ENCODE results near the gene CENPN.

Gene CENPN

DNA sequence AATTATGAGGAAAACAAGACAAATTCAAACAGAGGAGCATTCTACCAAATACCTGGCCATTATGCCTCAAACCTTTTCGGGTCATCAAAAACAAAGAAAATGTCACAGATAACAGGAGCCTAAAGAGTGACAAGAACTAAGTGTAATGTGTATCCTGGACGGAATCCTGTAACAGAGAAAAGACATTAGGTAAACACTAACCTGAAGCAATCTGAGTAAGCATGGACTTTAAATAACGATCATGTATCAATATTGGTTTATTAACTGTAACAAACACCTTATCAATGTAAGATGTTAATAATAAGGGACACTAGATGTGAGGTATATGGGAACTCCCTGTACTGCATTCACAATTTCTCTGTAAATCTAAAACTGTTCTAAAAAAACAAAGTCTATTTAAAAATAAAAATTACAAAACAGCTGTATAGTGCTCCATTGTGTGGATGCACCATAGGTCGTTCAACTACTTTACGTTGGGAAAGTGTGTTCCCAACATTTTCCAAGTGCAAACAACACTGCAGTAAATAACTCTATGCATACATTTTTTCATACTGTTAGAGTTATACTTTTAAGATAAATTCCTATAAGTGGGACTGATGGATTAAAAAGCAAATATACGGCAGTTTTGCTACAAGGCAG, 15.1 kb upstream of the CENPN start:
- DNase-seq (ENCODE audit: low read depth in 2 of 2): no peak

DNA sequence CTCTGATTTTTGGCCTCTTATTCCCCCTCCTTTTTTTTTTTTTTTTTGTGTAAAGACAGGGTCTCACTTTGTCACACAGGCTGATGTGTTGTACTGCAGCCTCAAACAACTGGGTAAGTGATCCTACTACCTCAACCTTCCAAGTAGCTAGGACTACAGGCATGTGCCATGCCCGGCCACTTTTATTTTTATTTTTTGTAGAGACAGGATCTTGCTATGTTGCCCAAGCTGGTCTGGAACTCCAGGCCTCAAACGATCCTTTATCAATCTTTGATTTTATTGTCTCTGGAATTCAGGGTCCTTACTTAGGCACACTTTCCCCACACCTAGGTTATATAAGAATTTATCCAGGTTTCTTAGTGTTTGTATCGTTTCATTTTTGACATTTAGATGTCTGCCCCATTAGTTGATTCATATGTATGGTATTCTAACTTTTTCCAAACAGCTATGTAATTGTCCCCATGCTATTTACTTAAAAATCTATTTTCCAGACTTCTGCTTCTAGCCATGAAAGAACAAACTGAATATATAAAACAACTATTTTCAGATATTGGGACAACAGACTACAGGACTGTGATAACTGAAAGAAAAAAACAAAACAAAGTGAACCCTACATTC, 14.2 kb upstream of the CENPN start:
- no peak for DNase-seq (ENCODE audit: low read depth in 2 of 2)

DNA sequence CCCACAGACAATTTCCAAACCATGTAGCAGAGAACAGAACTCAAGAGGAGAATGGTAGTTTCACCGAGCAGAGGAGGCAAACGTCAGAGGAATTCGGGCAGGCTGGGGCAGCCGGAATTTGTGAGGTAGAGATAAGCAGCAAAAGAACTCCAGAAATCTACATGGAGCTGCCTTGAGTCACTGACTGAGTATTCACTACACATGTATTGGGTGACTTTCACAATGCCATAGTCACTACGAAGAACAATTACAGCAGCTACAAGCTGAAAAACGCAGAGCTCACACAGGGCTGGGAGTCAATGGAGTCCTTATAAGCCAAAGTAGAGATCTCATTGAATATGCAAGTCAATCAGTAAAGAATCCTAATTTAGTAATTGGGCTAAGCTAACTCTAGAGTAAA, 13.7 kb upstream of the CENPN start:
- DNase-seq (ENCODE audit: low read depth in 2 of 2): no peak

DNA sequence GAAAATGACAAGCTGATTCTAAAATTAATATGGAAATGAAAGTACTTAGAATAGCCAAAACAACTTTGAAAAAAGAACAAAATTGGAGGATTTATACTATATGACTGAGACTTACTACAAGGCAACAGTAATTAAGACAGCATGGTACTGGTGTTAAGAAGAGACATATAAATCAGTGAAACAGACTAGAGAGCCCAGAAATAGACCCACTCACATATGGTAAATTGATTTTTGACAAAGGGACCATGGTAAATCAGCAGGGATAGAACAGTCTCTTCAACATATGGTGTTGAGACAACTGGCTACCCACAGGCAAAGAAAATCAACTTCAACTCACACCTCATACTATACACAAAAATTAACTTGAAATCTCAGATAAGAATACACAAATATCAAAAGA, 13.2 kb upstream of the CENPN start:
- DNase-seq (ENCODE audit: low read depth in 2 of 2): no peak

DNA sequence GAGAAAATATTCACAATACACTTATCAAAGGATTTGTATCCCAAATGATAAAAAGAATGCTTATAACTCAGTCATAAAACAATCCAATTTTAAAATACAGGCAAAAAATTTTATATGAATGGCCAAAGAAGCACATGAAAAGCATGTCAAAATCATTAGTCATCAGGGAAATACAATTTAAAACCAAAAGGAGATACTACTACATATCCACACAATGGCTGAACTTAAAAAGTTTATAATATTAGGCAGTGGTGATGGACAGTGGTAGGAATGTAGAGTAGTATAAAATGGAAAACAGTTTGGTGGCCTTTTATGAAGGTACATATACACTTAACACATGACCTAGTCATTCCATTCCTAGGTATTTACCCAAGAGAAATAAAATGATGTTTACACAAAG, 12.6 kb upstream of the CENPN start:
- DNase-seq (ENCODE audit: low read depth in 2 of 2): no peak

DNA sequence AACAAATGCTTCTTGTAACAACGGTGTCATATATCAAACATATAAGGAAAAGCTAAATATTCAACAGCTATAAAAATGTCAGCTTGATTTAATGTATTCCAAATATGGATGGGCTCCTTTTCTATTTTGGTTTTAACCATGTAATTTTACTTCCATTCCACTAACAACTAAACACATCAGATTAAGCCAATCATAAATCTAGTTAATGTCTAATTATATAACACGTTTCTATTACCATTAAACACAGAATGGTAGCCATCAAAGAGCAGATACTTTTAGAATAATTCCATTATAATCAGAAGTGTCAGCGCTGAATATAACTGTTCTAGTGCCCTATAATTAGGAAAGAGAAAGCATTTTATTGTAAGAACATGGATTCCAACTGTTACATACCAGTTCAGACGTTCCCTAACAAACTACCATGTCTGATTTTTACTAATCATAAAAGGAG, 10.3 kb upstream of the CENPN start:
- no peak for DNase-seq (ENCODE audit: low read depth in 2 of 2)

DNA sequence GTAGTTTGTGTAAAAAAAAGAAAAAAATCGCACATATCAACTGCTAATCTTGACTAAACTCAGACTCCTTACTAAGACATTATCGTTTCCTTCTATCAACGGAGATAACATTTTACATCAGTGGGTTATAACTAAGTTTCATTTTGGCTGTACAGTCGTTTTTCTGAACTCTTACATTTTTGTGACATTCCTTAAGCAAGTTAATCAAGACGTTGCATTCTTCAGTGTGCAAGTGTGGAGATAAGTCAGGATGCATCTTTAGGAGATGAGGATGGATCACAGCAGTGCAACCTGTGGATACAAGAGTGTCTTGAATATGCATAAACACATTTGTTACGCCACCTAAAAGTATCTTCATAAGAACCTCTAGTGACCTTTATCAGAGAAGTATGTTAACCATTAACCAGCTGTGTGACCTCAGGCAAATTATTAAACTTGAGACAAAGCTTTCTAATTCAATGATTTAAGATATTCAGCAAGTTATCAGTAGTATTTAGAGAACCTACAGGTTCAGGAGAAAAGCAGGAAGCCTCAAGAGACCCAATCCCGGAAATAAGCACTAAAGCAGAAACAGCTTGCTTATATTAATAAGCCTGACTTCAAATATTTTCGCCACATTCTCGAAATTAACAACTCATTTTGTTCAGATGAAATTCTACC, 9.7 kb upstream of the CENPN start:
- no peak for DNase-seq (ENCODE audit: low read depth in 2 of 2)

DNA sequence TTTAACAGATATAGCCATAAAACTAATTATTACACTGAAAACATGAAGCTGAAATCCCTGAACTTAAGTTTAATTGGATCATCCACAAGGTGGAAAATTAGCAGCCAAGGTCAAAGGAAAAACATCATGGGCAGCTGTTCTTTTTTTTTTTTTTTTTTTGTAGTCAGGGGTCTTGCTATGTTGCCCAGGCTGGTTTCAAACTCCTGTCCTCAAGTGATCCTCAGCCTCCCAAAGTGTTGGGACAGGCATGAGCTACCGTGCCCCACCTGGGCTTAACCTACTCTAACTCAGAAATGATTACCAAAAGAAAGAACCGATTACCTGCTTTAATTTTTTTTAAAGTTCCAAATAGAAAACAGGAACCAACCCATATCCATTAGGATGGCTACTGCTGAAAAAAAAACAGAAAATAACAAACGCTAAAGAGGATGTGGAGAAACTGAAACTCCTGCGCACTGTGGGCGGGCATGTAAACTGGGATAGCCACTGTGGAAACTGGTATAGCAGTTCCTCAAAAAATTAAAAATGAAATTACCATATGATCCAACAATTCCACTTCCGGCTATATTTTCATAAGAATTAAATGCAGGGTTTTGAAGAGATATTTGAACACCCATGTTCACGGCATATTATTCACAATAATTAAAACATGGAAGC, 8.9 kb upstream of the CENPN start:
- DNase-seq (ENCODE audit: low read depth in 2 of 2): no peak

DNA sequence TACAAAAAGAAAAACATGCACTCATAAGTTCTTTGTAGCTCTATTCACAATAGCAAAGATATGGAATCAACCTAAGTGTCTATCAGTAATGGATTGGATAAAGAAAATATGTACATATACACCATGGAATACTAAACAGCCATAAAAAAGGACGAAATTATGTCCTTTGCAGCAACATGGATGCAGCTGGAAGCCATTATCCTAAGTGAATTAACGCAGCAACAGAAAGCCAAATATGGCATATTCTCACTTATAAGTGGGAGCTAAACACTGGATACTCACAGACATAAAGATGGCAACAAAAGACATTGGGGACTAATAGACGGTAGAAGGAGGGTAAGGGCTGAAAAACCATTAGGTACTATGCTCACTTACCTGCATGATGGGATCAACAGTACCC, 6.1 kb upstream of the CENPN start:
- DNase-seq (ENCODE audit: low read depth in 2 of 2): no peak

DNA sequence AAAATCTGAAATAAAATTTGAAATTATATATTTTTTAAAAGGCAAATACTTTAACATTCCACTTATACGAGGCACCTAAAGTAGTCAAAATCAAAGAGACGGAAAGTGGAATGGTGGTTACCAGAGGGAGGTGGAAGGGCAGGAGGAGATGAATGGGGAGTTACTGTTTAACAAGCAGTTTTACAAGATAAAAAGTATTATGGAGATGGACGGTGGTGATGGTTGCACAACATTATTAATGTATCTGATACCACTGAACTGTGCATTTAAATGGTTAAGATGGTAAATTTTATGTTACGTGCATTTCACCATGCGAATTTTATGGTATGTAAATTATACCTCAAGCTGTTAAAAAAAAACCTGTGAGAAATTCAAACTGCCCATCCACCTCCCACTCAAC, 5.7 kb upstream of the CENPN start:
- DNase-seq (ENCODE audit: low read depth in 2 of 2): no peak

DNA sequence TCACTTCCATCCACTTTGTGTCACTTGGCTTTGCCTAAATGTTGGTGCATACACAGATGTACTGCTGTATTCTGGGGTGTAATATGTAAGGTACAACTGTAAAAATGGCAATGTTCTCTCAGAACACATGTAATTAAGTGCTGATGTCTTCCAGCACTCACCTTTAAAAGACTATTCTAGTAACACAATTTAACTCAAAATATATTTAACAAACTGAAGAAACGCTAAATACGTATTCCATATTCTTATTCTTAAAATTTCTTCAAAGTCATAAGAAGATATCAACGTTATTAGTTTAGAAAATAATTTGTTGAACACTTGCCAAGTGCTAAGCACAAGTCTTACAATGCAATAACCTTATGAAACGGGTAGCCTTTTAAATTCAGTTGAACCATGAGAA, 4.0 kb upstream of the CENPN start:
- no peak for DNase-seq (ENCODE audit: low read depth in 2 of 2)

DNA sequence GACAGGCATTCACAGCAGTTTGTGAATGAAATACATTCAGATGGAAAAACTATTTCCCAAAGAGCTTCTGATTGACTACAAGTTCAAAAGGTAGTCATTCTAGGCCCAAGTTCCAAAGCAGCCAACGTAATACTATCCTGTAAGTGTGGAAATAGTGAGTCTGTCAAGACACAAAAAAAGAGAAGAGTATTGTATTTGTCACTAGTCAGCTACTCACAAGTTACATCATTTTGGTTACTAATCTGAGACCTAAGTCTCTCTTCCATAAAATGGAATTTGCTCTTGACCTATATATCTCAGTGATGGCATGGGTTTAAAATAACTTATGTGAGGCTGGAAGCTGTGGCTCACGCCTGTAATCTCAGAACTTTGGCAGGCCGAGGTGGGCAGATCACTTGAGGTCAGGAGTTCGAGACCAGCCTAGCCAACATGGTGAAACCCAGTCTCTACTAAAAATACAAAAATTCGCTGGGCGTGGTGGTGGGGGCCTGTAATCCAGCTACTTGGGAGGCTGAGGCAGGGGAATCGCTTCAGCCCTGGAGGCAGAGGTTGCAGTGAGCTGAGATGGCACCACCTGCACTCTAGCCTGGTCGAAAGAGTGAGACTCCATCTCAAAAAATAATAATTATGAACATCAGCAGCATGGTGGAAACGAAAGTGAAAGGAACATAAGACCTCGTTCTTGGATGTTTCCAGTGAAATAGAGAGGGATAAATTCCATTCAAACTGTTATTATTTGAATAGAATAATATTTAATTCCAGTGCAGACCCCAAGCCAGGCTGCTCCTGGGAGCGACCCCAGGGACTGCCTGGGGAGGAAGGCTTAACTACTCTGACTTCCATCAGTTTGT, 3.2 kb upstream of the CENPN start:
- no peak for DNase-seq (ENCODE audit: low read depth in 2 of 2)

DNA sequence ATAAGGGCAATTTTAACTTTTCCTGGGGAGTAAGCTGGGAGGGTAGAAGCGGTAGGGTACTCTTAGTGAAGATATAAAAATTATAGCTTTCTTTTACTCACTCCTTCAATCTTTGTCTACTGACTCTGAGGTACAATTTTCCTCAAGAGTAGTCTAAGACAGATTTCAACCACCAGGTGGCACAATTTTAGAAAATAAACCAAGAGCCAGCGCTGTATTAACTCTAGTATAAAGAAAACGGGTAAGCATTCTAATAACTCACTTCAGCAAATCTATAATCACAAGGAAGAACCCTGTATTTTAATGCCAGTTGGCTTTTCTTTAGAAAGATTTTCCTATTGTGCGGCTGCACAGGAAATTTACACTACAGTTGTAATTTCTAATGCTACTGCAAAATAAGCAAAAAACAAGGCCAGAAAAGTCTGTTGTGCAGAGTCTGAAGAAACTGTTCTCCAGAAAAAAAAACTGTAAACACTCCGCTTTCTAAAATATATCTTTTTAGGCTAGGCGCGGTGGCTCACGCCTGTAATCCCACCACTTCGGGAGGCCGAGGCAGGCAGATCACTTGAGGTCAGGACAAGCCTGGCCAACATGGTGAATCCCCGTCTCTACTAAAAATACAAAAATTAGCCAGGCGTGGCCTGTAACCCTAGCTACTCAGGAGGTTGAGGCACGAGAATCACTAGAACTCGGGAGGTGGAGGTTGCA, 2.2 kb upstream of the CENPN start:
- DNase-seq (ENCODE audit: low read depth in 2 of 2): no peak

DNA sequence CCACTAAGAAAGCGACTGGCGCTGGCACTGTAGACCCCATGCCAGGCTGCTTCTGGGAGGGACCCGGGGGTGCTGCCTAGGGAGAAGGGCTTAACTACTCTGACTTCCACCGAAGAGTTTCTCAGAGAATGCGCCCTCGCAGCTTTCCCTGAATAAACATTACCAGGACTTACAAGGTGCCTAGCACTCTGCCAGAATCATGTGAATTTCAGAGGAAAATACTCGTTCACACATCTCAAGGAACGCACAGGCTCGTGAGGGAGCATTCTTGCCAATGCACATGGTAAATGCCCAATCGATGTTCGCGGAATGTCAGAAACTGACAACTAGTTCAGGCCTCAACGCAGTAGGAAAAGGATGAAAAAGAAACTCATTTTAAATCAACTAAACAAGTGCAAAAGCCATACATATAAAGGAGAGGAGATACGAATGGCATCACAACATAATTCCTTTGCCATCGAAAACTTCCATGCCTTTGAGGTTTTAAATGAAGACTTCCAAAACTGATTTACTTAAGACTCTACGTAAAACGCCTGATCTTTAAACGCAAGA, 1.3 kb upstream of the CENPN start:
- no peak for DNase-seq (ENCODE audit: low read depth in 2 of 2)

DNA sequence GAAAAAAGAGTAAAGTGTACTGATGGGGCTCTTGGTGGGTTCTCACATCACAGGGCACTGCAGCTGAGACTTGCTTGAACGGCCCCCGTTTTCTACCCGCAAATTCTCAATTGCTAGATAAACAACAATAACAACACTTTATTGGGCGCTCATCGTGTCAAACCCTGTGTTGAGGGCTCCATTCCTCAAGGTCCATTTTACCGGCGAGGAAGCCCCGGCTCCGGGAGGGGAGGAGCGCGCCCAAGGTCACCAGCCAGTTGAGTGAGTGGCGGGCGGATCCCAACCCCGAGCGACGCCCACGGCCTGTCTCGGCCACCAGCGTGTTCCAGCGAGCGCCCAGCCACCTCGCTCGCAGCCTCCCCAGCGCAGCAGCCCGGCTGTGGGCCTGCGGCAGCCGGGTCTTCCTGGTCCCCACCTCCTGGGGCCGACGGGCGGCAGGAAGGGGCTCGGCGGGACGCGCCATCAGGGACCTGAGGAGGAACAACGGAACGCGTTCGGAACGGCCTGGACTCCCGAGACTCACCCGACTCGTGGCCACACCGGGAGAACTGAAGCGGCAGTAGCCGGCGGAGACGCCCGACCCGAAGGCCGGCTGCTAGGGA, 702 bp upstream of the CENPN start:
- DNase-seq (ENCODE audit: low read depth in 2 of 2): peak; percentile 71 to 72

DNA sequence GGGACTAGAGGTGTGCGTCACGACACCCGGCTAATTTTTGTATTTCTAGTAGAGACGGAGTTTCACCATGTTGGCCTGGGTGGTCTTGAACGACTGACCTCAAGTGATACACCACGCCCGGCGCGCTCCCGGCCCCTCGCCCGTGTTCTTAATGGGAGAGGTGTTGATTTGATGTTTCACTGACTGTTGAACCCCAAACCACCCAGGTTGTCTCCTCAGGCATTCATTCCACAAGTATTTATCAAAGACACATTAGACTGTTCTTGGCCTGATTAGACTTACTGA, 1.4 kb downstream of the CENPN start:
- no peak for DNase-seq (ENCODE audit: low read depth in 2 of 2)

DNA sequence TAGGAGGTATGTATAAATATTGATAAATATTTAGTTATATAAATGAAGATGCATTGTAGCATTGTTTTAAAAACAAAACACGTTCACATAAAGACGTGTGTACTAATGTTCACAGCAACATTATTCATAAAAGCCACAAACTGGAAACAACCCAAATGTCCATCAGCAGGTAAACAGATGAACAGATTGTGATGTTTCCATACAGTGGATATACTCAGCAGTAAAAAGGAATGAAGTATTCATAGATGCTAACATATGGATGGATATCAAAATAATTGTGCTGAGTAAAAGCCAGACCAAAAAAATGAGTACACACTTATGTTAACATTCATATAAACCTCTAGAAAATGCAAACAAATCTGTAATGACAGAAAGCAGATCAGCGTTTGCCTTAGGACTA, 6.0 kb downstream of the CENPN start:
- DNase-seq (ENCODE audit: low read depth in 2 of 2): no peak

DNA sequence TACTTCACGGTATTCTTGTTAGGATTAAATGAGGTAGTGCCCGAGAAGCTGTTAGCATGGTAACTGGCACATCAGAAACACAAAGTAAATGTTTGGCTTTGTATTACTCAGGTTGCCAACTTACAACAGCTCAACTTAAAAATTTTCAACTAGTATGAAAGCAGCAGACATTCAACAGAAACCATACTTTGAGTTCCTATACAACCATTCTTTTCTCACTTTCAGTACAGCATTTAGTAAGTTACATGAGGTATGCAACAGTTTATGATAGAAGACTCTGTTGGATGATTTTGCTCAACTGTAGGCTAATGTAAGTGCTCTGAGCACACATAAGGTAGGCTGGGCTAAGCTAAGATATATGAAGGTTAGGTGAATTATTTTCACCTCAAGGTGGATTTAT, 7.7 kb downstream of the CENPN start:
- no peak for DNase-seq (ENCODE audit: low read depth in 2 of 2)

DNA sequence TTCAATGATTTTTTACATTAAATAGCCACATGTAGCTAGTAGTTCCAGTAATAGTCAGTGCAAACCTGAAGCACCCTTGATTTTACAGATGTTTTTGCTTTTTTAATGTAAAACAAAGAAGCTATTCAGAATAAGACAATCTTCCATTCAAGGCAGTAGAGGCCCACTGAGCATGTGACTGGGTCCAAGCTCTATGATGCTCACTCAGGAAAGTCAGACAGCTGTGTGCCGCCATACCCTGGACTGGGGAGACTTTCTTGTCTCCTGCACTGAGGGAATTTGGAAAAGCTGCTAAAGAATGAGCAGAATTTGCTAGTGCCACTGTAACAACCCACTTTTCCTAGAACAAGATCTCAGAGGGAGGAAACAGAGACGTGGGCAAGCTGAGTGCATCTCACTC, 11.5 kb downstream of the CENPN start:
- no peak for DNase-seq (ENCODE audit: low read depth in 2 of 2)

DNA sequence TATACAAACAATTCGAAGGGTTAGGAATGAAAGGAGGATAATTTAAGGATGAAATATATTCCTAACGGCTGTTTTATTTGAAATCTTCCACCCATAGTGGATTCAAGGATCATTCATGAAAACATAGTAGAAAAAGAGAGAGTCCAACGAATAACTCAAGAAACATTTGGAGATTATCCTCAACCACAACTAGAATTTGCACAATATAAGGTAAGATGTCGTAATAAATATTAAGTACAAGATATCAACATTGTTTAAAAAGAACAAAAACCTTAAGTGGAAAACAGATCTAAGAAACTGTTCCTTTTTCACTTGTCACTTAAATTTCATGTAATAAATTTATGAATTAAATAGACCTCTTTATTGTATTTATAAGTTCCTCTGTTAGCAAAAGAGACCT, 19.4 kb downstream of the CENPN start:
- DNase-seq (ENCODE audit: low read depth in 2 of 2): no peak
